A549 (cell line): ENCODE measurements around the gene ZRANB3. TPM values are rescaled to one million over a fixed set of nuclear protein-coding genes. Genes with fewer than 3 reads are reported as not detected.

Experiments used
- ATAC-seq, 2 experiments: fragments of 200-7000 bp in 1 of 2; fragments of >200 bp in 1 of 2; cut with Nextera tagmentation in 1 of 2; cut with Tn5 transposase in 1 of 2; 3 replicates each; pipeline versions ENCODE4 v1.8.0 to v1.9.1; 2018 to 2020; ENCODE audit warnings: mild to moderate bottlenecking in 1 of 2, moderate library complexity in 1 of 2
- CTCF ChIA-PET: fragments of 300-600 bp; sonication (Branson Sonifier 250); formaldehyde crosslinking; extraction: SDS; loops from one replicate; lab custom pipeline; 2021; ENCODE audit warnings: antibody characterized with exemption, inconsistent platforms; lab: Yijun Ruan, JAX
- POLR2A ChIA-PET: fragments of 350-600 bp; formaldehyde crosslinking; extraction: SDS; loops from one replicate; lab custom pipeline; 2021; ENCODE audit warnings: antibody characterized with exemption, inconsistent platforms; lab: Yijun Ruan, JAX
- DNase-seq, 2 experiments: peaks; one replicate each; pipeline versions ENCODE4 v3.0.0 to v3.0.0-alpha.2; 2011 to 2016; ENCODE audit warnings: low read depth in 1 of 2, low spot score in 1 of 2
- FAIRE-seq: peaks from 2 replicates; lab custom pipeline; 2011; peaks lifted over from hg19 to GRCh38; lab: Jason Lieb, UNC
- H3K27ac ChIP-seq, 2 experiments: fragments of >200 bp; sonication (Bioruptor Twin); formaldehyde crosslinking; 3 replicates each; pipeline ENCODE4 v1.5.1; 2016 to 2017
- H3K4me1 ChIP-seq: fragments of >200 bp; sonication (Bioruptor Twin); formaldehyde crosslinking; 3 replicates; pipeline ENCODE4 v1.6.1; 2016
- H3K4me2 ChIP-seq: fragments of >200 bp; sonication (Bioruptor Twin); formaldehyde crosslinking; 3 replicates; pipeline ENCODE4 v1.6.1; 2016
- H3K4me3 ChIP-seq: fragments of >200 bp; sonication (Bioruptor Twin); formaldehyde crosslinking; 3 replicates; pipeline ENCODE4 v1.5.1; 2016
- H3K9me3 ChIP-seq: fragments of >200 bp; sonication (Bioruptor Twin); formaldehyde crosslinking; 3 replicates; pipeline ENCODE4 v1.6.1; 2016
- BCL3 ChIP-seq: fragments of >200 bp; sonication (Bioruptor Twin); formaldehyde crosslinking; IDR thresholded peaks from 3 replicates; pipeline ENCODE4 v1.6.1; 2016
- CBX2 ChIP-seq: fragments of 200-600 bp; sonication (generic); IDR thresholded peaks from 2 replicates; pipeline ENCODE4 v1.6.1; 2016; ENCODE audit warnings: low read depth, mild to moderate bottlenecking, borderline replicate concordance
- CEBPB ChIP-seq, 2 experiments: fragments of >200 bp in 1 of 2; sonication (Bioruptor Twin) in 1 of 2; formaldehyde crosslinking in 1 of 2; IDR thresholded peaks; 2 replicates each; pipeline ENCODE4 v1.6.1; 2012 to 2016
- CHD4 ChIP-seq: fragments of 200-600 bp; sonication (generic); IDR thresholded peaks from 2 replicates; pipeline ENCODE4 v1.6.1; 2016; ENCODE audit warnings: antibody characterized with exemption, mild to moderate bottlenecking, borderline replicate concordance
- EHMT2 ChIP-seq: fragments of 200-600 bp; sonication (generic); IDR thresholded peaks from 2 replicates; pipeline ENCODE4 v1.6.1; 2016; ENCODE audit warnings: antibody characterized with exemption, low read depth, mild to moderate bottlenecking, moderate library complexity
- FOSL2 ChIP-seq, 2 experiments: fragments of 450-650 bp in 1 of 2; fragments of >200 bp in 1 of 2; sonication (Bioruptor Twin) in 1 of 2; formaldehyde crosslinking; IDR thresholded peaks; 2 replicates each; pipeline versions ENCODE4 v1.5.0 to v1.6.1; 2016 to 2020; ENCODE audit warnings: mild to moderate bottlenecking in 1 of 2, moderate library complexity in 1 of 2
- HEYL ChIP-seq: fragments of 250-450 bp; sonication (Bioruptor Pico); IDR thresholded peaks from 2 replicates; pipeline ENCODE4 v1.8.0; 2021; ENCODE audit warnings: mild to moderate bottlenecking, moderate library complexity
- HOXA7 ChIP-seq: fragments of 250-450 bp; sonication (Bioruptor Pico); IDR thresholded peaks from 2 replicates; pipeline ENCODE4 v1.5.0; 2020; ENCODE audit warnings: mild to moderate bottlenecking, moderate library complexity
- HOXB5 ChIP-seq: fragments of 250-450 bp; sonication (Bioruptor Pico); IDR thresholded peaks from 2 replicates; pipeline ENCODE4 v1.5.0; 2020; ENCODE audit warnings: mild to moderate bottlenecking, moderate library complexity
- KDM1A ChIP-seq: fragments of 200-600 bp; sonication (generic); IDR thresholded peaks from 2 replicates; pipeline ENCODE4 v1.6.1; 2016; ENCODE audit warnings: low read depth, mild to moderate bottlenecking
- MAFK ChIP-seq: fragments of 450-650 bp; IDR thresholded peaks from 2 replicates; pipeline ENCODE4 v1.6.1; 2014; ENCODE audit not compliant: partially characterized antibody
- MAX ChIP-seq: IDR thresholded peaks from 2 replicates; pipeline ENCODE4 v1.6.1; 2012
- MYC ChIP-seq: IDR thresholded peaks from 2 replicates; pipeline ENCODE4 v1.6.1; 2012; ENCODE audit warnings: mild to moderate bottlenecking, inconsistent platforms, low read length, improper control_type of control experiment, borderline replicate concordance
- RAD21 ChIP-seq, 2 experiments: fragments of >200 bp in 1 of 2; sonication (Bioruptor Twin) in 1 of 2; formaldehyde crosslinking in 1 of 2; IDR thresholded peaks in 1 of 2; conservative IDR thresholded peaks in 1 of 2; 2 replicates in 1 of 2; 3 replicates in 1 of 2; pipeline ENCODE4 v1.6.1; 2012 to 2018; ENCODE audit warnings: inconsistent platforms in 1 of 2
- RARB ChIP-seq: fragments of 250-450 bp; sonication (Bioruptor Pico); IDR thresholded peaks from 2 replicates; pipeline ENCODE4 v1.8.0; 2021; ENCODE audit warnings: mild to moderate bottlenecking, moderate library complexity
- REST ChIP-seq: fragments of 200-600 bp; sonication (generic); IDR thresholded peaks from 2 replicates; pipeline ENCODE4 v1.6.1; 2016; ENCODE audit warnings: antibody characterized with exemption, mild to moderate bottlenecking, moderate library complexity
- RNF2 ChIP-seq: fragments of 200-600 bp; sonication (generic); IDR thresholded peaks from 2 replicates; pipeline ENCODE4 v1.6.1; 2016; ENCODE audit warnings: low read depth, mild to moderate bottlenecking, antibody characterized with exemption, moderate library complexity, borderline replicate concordance
- TFCP2L1 ChIP-seq: fragments of 250-450 bp; sonication (Bioruptor Pico); IDR thresholded peaks from 2 replicates; pipeline ENCODE4 v1.5.0; 2021; ENCODE audit warnings: mild to moderate bottlenecking
- USF2 ChIP-seq: fragments of 450-650 bp; IDR thresholded peaks from 2 replicates; pipeline ENCODE4 v1.6.1; 2014; ENCODE audit warnings: antibody characterized with exemption
- ZC3H11A ChIP-seq: fragments of 450-650 bp; IDR thresholded peaks from 2 replicates; pipeline ENCODE4 v1.6.1; 2014; ENCODE audit warnings: antibody characterized with exemption, mild to moderate bottlenecking
- WGBS: methylation state at CpG from one replicate; pipeline ENCODE4 v1.1.6; 2017; ENCODE audit errors: missing lambda C conversion rate; 5-methylcytosine and 5-hydroxymethylcytosine counted together
- polyA plus RNA-seq, 4 experiments: library from polyadenylated mRNA; depleted of rRNA in 3 of 4; stranded (reverse); fragments of >200 nt; fragmentation: RNase III in 1 of 4; extraction: RNeasy Plus Mini Kit Qiagen cat#74134 plus additional on column Dnase treatment in 1 of 4; gene quantifications; 2 replicates in 3 of 4; 3 replicates in 1 of 4; pipeline ENCODE4 v1.2.3, GENCODE V29; 2011 to 2017

Gene ZRANB3
- polyA plus RNA-seq, 2 of the 4 experiments (the other 2 are of a cell fraction): 6.2 to 12.4 TPM

GRCh38 chr2:135259123-135259522 is 271.9 kb downstream of the ZRANB3 start (continued):
- TF ChIP-seq CBX2: no peak

- ATAC-seq: 0 out of 6 replicates have a peak, but pooled peaks of 1 of the 2 experiments have one; percentile 36
- DNase-seq: no peak
- H3K27ac ChIP-seq: no peak overlapping the region
- no peak overlapping the region for H3K4me2 ChIP-seq
- no peak for FAIRE-seq
- ChIA-PET CTCF (no interaction called here), POLR2A (no interaction called here)
- no peak overlapping the region for H3K4me3 ChIP-seq
- no peaks in the 10 kb centered on the region for H3K9me3 ChIP-seq
- no peaks in the 10 kb centered on the region for H3K4me1 ChIP-seq
- TF ChIP-seq MAX (no peak), FOSL2 (IDR thresholded peaks at IDR 0.05) (no peak), FOSL2 (CRISPR knock-in tag; IDR thresholded peaks at IDR 0.05) (no peak), EHMT2 (no peak), CEBPB (IDR thresholded peaks at IDR 0.05) (no peak), MYC (no peak), HOXB5 (CRISPR knock-in tag) (no peak), USF2 (no peak), RNF2 (no peak), TFCP2L1 (CRISPR knock-in tag) (no peak), REST (no peak), BCL3 (no peak), MAFK (no peak), ZC3H11A (no peak), CHD4 (no peak), RAD21 (conservative IDR thresholded peaks at IDR 0.05 in 1 of 2, IDR thresholded peaks at IDR 0.05 in 1 of 2) (no peak), KDM1A (no peak), RARB (CRISPR knock-in tag) (no peak), HOXA7 (CRISPR knock-in tag) (no peak), HEYL (CRISPR knock-in tag) (no peak)
- 98% methylated on average over 4 of the region's 4 CpGs for WGBS
Observed at GRCh38 chr2:135258193-135258592, 272.8 kb downstream of the ZRANB3 start.
